Measurements from ENCODE around the gene TFR2.

DNA sequence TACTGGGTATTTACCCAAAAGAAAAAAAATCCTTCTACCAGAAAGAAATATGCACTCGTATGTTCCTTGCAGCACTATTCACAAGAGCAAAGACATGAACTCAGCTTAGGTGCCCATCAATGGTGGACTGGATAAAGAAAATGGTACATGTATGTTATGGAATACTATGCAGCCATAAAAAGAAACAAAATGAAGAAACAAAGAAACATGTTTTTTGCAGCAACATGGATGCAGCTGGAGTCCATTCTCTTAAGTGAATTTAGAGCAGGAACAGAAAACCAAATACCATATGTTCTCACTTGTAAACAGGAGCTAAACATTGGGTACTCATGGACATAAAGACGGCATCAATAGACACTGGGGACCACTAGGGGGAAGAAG, 26.7 kb upstream of the TFR2 start:
- no peak for TF ChIP-seq JUN (IDR thresholded peaks at IDR 0.05; ENCODE audit: borderline replicate concordance, insufficient read depth, insufficient read length, low read depth)
- TF ChIP-seq, protein P1, sequence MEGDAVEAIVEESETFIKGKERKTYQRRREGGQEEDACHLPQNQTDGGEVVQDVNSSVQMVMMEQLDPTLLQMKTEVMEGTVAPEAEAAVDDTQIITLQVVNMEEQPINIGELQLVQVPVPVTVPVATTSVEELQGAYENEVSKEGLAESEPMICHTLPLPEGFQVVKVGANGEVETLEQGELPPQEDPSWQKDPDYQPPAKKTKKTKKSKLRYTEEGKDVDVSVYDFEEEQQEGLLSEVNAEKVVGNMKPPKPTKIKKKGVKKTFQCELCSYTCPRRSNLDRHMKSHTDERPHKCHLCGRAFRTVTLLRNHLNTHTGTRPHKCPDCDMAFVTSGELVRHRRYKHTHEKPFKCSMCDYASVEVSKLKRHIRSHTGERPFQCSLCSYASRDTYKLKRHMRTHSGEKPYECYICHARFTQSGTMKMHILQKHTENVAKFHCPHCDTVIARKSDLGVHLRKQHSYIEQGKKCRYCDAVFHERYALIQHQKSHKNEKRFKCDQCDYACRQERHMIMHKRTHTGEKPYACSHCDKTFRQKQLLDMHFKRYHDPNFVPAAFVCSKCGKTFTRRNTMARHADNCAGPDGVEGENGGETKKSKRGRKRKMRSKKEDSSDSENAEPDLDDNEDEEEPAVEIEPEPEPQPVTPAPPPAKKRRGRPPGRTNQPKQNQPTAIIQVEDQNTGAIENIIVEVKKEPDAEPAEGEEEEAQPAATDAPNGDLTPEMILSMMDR (IDR thresholded peaks at IDR 0.05; ENCODE audit: extremely low read depth in 1 of 2, insufficient read depth in 1 of 2, low read depth in 1 of 2, low read length in 2 of 2), result no peak
- no peak for TF ChIP-seq POLR2A (IDR thresholded peaks at IDR 0.05; ENCODE audit: low read depth, low read length)
